ENCODE results near the gene KIF1C. TPM values are rescaled to one million over a fixed set of nuclear protein-coding genes. Genes with fewer than 3 reads are reported as not detected.

Gene KIF1C
- total and polyA plus RNA-seq, 9 of the 15 experiments (the other 6 are each of a cell fraction or from before 2014, with no cell fraction given) = 0.38 to 68.4 (median 25.1) TPM

GRCh38 chr17:4958102-4958501 lies 39.6 kb upstream of the KIF1C start (continued):
- no peak for TF ChIP-seq SP2 (IDR thresholded peaks at IDR 0.05; ENCODE audit: extremely low read depth, low read depth, low read length, poor library complexity, severe bottlenecking)
- TF ChIP-seq NKRF (IDR thresholded peaks at IDR 0.05; ENCODE audit: borderline replicate concordance) = no peak
- TF ChIP-seq MNT (conservative IDR thresholded peaks at IDR 0.05) = no peak
- no peak for TF ChIP-seq RBM17 (IDR thresholded peaks at IDR 0.05; ENCODE audit: borderline replicate concordance, low read depth, low read length)
- no peak for TF ChIP-seq E2F6 (IDR thresholded peaks at IDR 0.05; ENCODE audit: borderline replicate concordance in 1 of 2, extremely low read depth in 1 of 2, insufficient read depth in 1 of 2, insufficient read length in 1 of 2, low read depth in 1 of 2, low read length in 1 of 2, poor library complexity in 1 of 2, severe bottlenecking in 1 of 2)
- no peak for TF ChIP-seq ZNF407 (IDR thresholded peaks at IDR 0.05; ENCODE audit: low read depth)
- TF ChIP-seq ZNF134 (CRISPR knock-in tag; conservative IDR thresholded peaks at IDR 0.05) = no peak
- no peak for TF ChIP-seq RBM34 (IDR thresholded peaks at IDR 0.05; ENCODE audit: borderline replicate concordance, insufficient read depth, low read length)

Data from K562 (cell line).